Breast epithelium (tissue), 4 donors: Measurements from ENCODE around the gene DGCR8. TPM values are rescaled to one million over a fixed set of nuclear protein-coding genes. Genes with fewer than 3 reads are reported as not detected.

ENCODE experiments used
- DNase-seq, 2 donors: peaks; one replicate each; pipeline ENCODE4 v3.0.0-alpha.2; 2019; ENCODE audit warnings: low spot score in 2 of 2
- H3K27ac ChIP-seq, 2 donors: fragments of 200-600 bp; sonication (generic) in 1 of 2; one replicate each; pipeline ENCODE4 v1.5.1; 2016 to 2019; ENCODE audit warnings: mild to moderate bottlenecking in 1 of 2
- H3K27me3 ChIP-seq, 2 donors: fragments of 200-600 bp; sonication (generic) in 1 of 2; one replicate each; pipeline versions ENCODE4 v1.5.1 to v1.6.0; 2017 to 2019; ENCODE audit warnings: control low read depth in 1 of 2, mild to moderate bottlenecking in 1 of 2
- H3K36me3 ChIP-seq: fragments of 200-600 bp; one replicate; pipeline ENCODE4 v1.5.1; 2019
- H3K4me1 ChIP-seq, 2 donors: fragments of 200-600 bp; sonication (generic); one replicate each; pipeline ENCODE4 v1.5.1; 2016 to 2019; ENCODE audit warnings: control low read depth in 1 of 2
- H3K4me3 ChIP-seq, 3 donors: fragments of 200-600 bp; sonication (generic); 1 replicate in 2 of 3; 2 replicates in 1 of 3; pipeline ENCODE4 v1.5.1; 2016 to 2019; ENCODE audit warnings: mild to moderate bottlenecking in 3 of 3, moderate library complexity in 2 of 3
- H3K9me3 ChIP-seq, 2 donors: fragments of 200-600 bp; sonication (generic) in 1 of 2; one replicate each; pipeline ENCODE4 v1.5.1; 2016 to 2019; ENCODE audit warnings: control low read depth in 1 of 2
- CTCF ChIP-seq, 3 donors: fragments of 450-650 bp; IDR thresholded peaks; one replicate each; pipeline ENCODE4 v1.5.1; 2016 to 2017; ENCODE audit warnings: antibody characterized with exemption in 3 of 3, mild to moderate bottlenecking in 3 of 3, moderate library complexity in 3 of 3
- POLR2A ChIP-seq: fragments of 450-650 bp; IDR thresholded peaks from one replicate; pipeline ENCODE4 v1.6.1; 2016; ENCODE audit warnings: antibody characterized with exemption, mild to moderate bottlenecking, moderate library complexity
- POLR2AphosphoS5 ChIP-seq, 3 donors: sonication (generic); formaldehyde crosslinking; IDR thresholded peaks; one replicate each; pipeline ENCODE4 v1.6.1; 2017; ENCODE audit warnings: antibody characterized with exemption in 3 of 3
- intact Hi-C: fragments of 100-400 bp; cut with DNase I; formaldehyde crosslinking; loops from one replicate; pipeline ENCODE4 v1.15.1; 2023; ENCODE audit warnings: low total_unique reads
- total RNA-seq, 3 donors: library from RNA; depleted of rRNA; stranded (reverse); fragments of >200 nt; gene quantifications; one replicate each; pipeline ENCODE4 v1.1.0, GENCODE V29; 2016

The DGCR8 gene
- total RNA-seq, 3 donors from 2014 or later: 18.4 to 34.7 (median 29.0) TPM

GRCh38 chr22:20140521-20140964 is 60.5 kb downstream of the DGCR8 start:
- Histone ChIP-seq H3K4me1 (peaks cover 12 to 18% of the 10 kb centered on the region in 2 donors), H3K36me3 (no peaks in the 10 kb centered on the region), H3K9me3 (no peaks in the 10 kb centered on the region), H3K27me3 (no peaks in the 10 kb centered on the region), H3K27ac (no peak overlapping the region), H3K4me3 (no peak overlapping the region)
- no peak for DNase-seq
- intact Hi-C loops: no loop called here
- TF ChIP-seq CTCF (IDR thresholded peaks at IDR 0.05): no peak
- TF ChIP-seq POLR2A: no peak
- TF ChIP-seq POLR2AphosphoS5 (IDR thresholded peaks at IDR 0.05): no peak

GRCh38 chr22:20141186-20142077 is 61.4 kb downstream of the DGCR8 start:
- intact Hi-C loops: no loop called here
- no peak overlapping the region for H3K27ac ChIP-seq
- H3K9me3 ChIP-seq: no peaks in the 10 kb centered on the region
- no peaks in the 10 kb centered on the region for H3K27me3 ChIP-seq
- no peak overlapping the region for H3K4me3 ChIP-seq
- DNase-seq: no peak
- H3K4me1 ChIP-seq: peaks cover 12 to 18% of the 10 kb centered on the region in 2 donors
- TF ChIP-seq CTCF (IDR thresholded peaks at IDR 0.05) (no peak), POLR2A (no peak), POLR2AphosphoS5 (IDR thresholded peaks at IDR 0.05) (no peak)
- no peaks in the 10 kb centered on the region for H3K36me3 ChIP-seq

- TF ChIP-seq CTCF (IDR thresholded peaks at IDR 0.05) (no peak), POLR2AphosphoS5 (IDR thresholded peaks at IDR 0.05) (no peak), POLR2A (no peak)
- no peaks in the 10 kb centered on the region for H3K36me3 ChIP-seq
- H3K4me3 ChIP-seq: no peak overlapping the region
- H3K27ac ChIP-seq: no peak overlapping the region
- no peaks in the 10 kb centered on the region for H3K27me3 ChIP-seq
- peaks cover 3 to 5% of the 10 kb centered on the region in 2 donors for H3K4me1 ChIP-seq
- DNase-seq: no peak
- no peaks in the 10 kb centered on the region for H3K9me3 ChIP-seq
- intact Hi-C loops: no loop called here
Measured at GRCh38 chr22:20142711-20143621, 62.9 kb downstream of the DGCR8 start.

GRCh38 chr22:20143883-20144665 is 64.0 kb downstream of the DGCR8 start:
- Histone ChIP-seq H3K4me1 (no peaks in the 10 kb centered on the region), H3K27ac (no peak overlapping the region), H3K27me3 (no peaks in the 10 kb centered on the region), H3K4me3 (no peak overlapping the region), H3K36me3 (no peaks in the 10 kb centered on the region), H3K9me3 (no peaks in the 10 kb centered on the region)
- DNase-seq: no peak
- TF ChIP-seq POLR2A (no peak), POLR2AphosphoS5 (IDR thresholded peaks at IDR 0.05) (no peak), CTCF (IDR thresholded peaks at IDR 0.05) (no peak)
- intact Hi-C loops: no loop called here
